ENCODE data around the gene POPDC3.

The POPDC3 gene

GRCh38 chr6:105151644-105152043 is 28.2 kb downstream of the POPDC3 start:
- TF ChIP-seq CTCF (IDR thresholded peaks at IDR 0.05; ENCODE audit: borderline replicate concordance, extremely low read depth, low read length, poor library complexity, severe bottlenecking) = no peak
- TF ChIP-seq EZH2 (IDR thresholded peaks at IDR 0.05; ENCODE audit: borderline replicate concordance, low read depth, low read length, severe bottlenecking) = no peak
- no peak overlapping the region for H3K4me2 ChIP-seq (ENCODE audit: insufficient read depth, low read length)

GRCh38 chr6:105138141-105138540 is 41.7 kb downstream of the POPDC3 start:
- H3K4me2 ChIP-seq (ENCODE audit: insufficient read depth, low read length) = no peak overlapping the region
- H3K27me3 ChIP-seq (ENCODE audit: insufficient read depth, low read length, poor library complexity) = no peaks in the 10 kb centered on the region
- no peak overlapping the region for H3K27ac ChIP-seq (ENCODE audit: low read length)
- H3K9me3 ChIP-seq (ENCODE audit: insufficient read depth, low read length, severe bottlenecking) = no peaks in the 10 kb centered on the region
- H3K9ac ChIP-seq (ENCODE audit: low read depth, low read length) = no peak overlapping the region
- no peaks in the 10 kb centered on the region for H3K79me2 ChIP-seq (ENCODE audit: insufficient read depth, low read length)
- TF ChIP-seq EZH2 (IDR thresholded peaks at IDR 0.05; ENCODE audit: borderline replicate concordance, low read depth, low read length, severe bottlenecking) = no peak
- no peak overlapping the region for H2AFZ ChIP-seq (ENCODE audit: low read depth, low read length)
- H3K4me3 ChIP-seq (ENCODE audit: low read depth in 1 of 2, low read length in 2 of 2) = no peak overlapping the region
- no peak for ATAC-seq (ENCODE audit: insufficient read depth, low read depth)
- no peaks in the 10 kb centered on the region for H4K20me1 ChIP-seq (ENCODE audit: insufficient read depth, low read length)
- H3K4me1 ChIP-seq (ENCODE audit: insufficient read depth, low read length) = no peaks in the 10 kb centered on the region
- no peaks in the 10 kb centered on the region for H3K36me3 ChIP-seq (ENCODE audit: insufficient read depth, low read length)
- DNase-seq = no peak

More at GRCh38 chr6:105151644-105152043, 28.2 kb downstream of the POPDC3 start:
- Histone ChIP-seq H3K27me3 (ENCODE audit: insufficient read depth, low read length, poor library complexity) (peaks cover 3% of the 10 kb centered on the region), H4K20me1 (ENCODE audit: insufficient read depth, low read length) (no peaks in the 10 kb centered on the region), H3K9me3 (ENCODE audit: insufficient read depth, low read length, severe bottlenecking) (no peaks in the 10 kb centered on the region), H3K36me3 (ENCODE audit: insufficient read depth, low read length) (no peaks in the 10 kb centered on the region), H3K27ac (ENCODE audit: low read length) (no peak overlapping the region), H2AFZ (ENCODE audit: low read depth, low read length) (no peak overlapping the region), H3K4me3 (ENCODE audit: low read depth in 1 of 2, low read length in 2 of 2) (no peak overlapping the region), H3K9ac (ENCODE audit: low read depth, low read length) (no peak overlapping the region), H3K79me2 (ENCODE audit: insufficient read depth, low read length) (no peaks in the 10 kb centered on the region), H3K4me1 (ENCODE audit: insufficient read depth, low read length) (no peaks in the 10 kb centered on the region)
- DNase-seq (no peak), ATAC-seq (ENCODE audit: insufficient read depth, low read depth) (no peak)

- Histone ChIP-seq H3K36me3 (ENCODE audit: insufficient read depth, low read length) (no peaks in the 10 kb centered on the region), H3K27me3 (ENCODE audit: insufficient read depth, low read length, poor library complexity) (no peaks in the 10 kb centered on the region), H3K9ac (ENCODE audit: low read depth, low read length) (no peak overlapping the region), H3K27ac (ENCODE audit: low read length) (no peak overlapping the region), H3K4me1 (ENCODE audit: insufficient read depth, low read length) (no peaks in the 10 kb centered on the region), H3K4me2 (ENCODE audit: insufficient read depth, low read length) (no peak overlapping the region), H3K79me2 (ENCODE audit: insufficient read depth, low read length) (no peaks in the 10 kb centered on the region), H4K20me1 (ENCODE audit: insufficient read depth, low read length) (no peaks in the 10 kb centered on the region), H3K4me3 (ENCODE audit: low read depth in 1 of 2, low read length in 2 of 2) (no peak overlapping the region), H3K9me3 (ENCODE audit: insufficient read depth, low read length, severe bottlenecking) (no peaks in the 10 kb centered on the region), H2AFZ (ENCODE audit: low read depth, low read length) (no peak overlapping the region)
- TF ChIP-seq EZH2 (IDR thresholded peaks at IDR 0.05; ENCODE audit: borderline replicate concordance, low read depth, low read length, severe bottlenecking) = no peak
- TF ChIP-seq CTCF (IDR thresholded peaks at IDR 0.05; ENCODE audit: borderline replicate concordance, extremely low read depth, low read length, poor library complexity, severe bottlenecking) = no peak
- ATAC-seq (ENCODE audit: insufficient read depth, low read depth) = no peak
- no peak for DNase-seq
Observed at GRCh38 chr6:105137388-105137787, 42.4 kb downstream of the POPDC3 start.

GRCh38 chr6:105136431-105137350 is 43.1 kb downstream of the POPDC3 start:
- no peaks in the 10 kb centered on the region for H3K9me3 ChIP-seq (ENCODE audit: insufficient read depth, low read length, severe bottlenecking)
- no peak for ATAC-seq (ENCODE audit: insufficient read depth, low read depth)
- no peak overlapping the region for H3K4me2 ChIP-seq (ENCODE audit: insufficient read depth, low read length)
- DNase-seq = no peak
- H4K20me1 ChIP-seq (ENCODE audit: insufficient read depth, low read length) = no peaks in the 10 kb centered on the region
- no peaks in the 10 kb centered on the region for H3K27me3 ChIP-seq (ENCODE audit: insufficient read depth, low read length, poor library complexity)
- no peak overlapping the region for H3K4me3 ChIP-seq (ENCODE audit: low read depth in 1 of 2, low read length in 2 of 2)
- no peaks in the 10 kb centered on the region for H3K79me2 ChIP-seq (ENCODE audit: insufficient read depth, low read length)
- H3K4me1 ChIP-seq (ENCODE audit: insufficient read depth, low read length) = no peaks in the 10 kb centered on the region
- H3K36me3 ChIP-seq (ENCODE audit: insufficient read depth, low read length) = no peaks in the 10 kb centered on the region
- H2AFZ ChIP-seq (ENCODE audit: low read depth, low read length) = no peak overlapping the region
- H3K27ac ChIP-seq (ENCODE audit: low read length) = no peak overlapping the region
- no peak overlapping the region for H3K9ac ChIP-seq (ENCODE audit: low read depth, low read length)
- TF ChIP-seq EZH2 (IDR thresholded peaks at IDR 0.05; ENCODE audit: borderline replicate concordance, low read depth, low read length, severe bottlenecking) (no peak), CTCF (IDR thresholded peaks at IDR 0.05; ENCODE audit: borderline replicate concordance, extremely low read depth, low read length, poor library complexity, severe bottlenecking) (no peak)
